Activated T-cell treated with anti-CD3 and anti-CD28 coated beads for 1 hour (primary cell): Measurements from ENCODE around the gene CDH16.
"Not testable (repeated sequence)": the region's sequence is repeated elsewhere in the genome, so short reads cannot be mapped to it uniquely, and the experiment has no call there.

Experiments
- DNase-seq: peaks from one replicate; pipeline ENCODE4 v3.0.0-alpha.2; 2020; ENCODE audit warnings: low read depth

Gene CDH16

GRCh38 chr16:66910175-66910940 is 8.3 kb downstream of the CDH16 start:
- DNase-seq: no peak

GRCh38 chr16:66908762-66909559 is 9.7 kb downstream of the CDH16 start:
- no peak for DNase-seq

- no peak for DNase-seq
Measured at GRCh38 chr16:66908116-66908515, 10.6 kb downstream of the CDH16 start.

- DNase-seq: no peak
Measured at GRCh38 chr16:66906916-66907836, 11.5 kb downstream of the CDH16 start.

- DNase-seq: peak; percentile 20
Measured at GRCh38 chr16:66905633-66906539, 12.8 kb downstream of the CDH16 start.

- no peak for DNase-seq
Measured at GRCh38 chr16:66904846-66905632, 13.6 kb downstream of the CDH16 start.

- no peak for DNase-seq
Measured at GRCh38 chr16:66904428-66904845, 14.2 kb downstream of the CDH16 start.

- no peak for DNase-seq
Measured at GRCh38 chr16:66903544-66904427, 14.9 kb downstream of the CDH16 start.

- no peak for DNase-seq
Measured at GRCh38 chr16:66902648-66903543, 15.8 kb downstream of the CDH16 start.

GRCh38 chr16:66901626-66902025 is 17.1 kb downstream of the CDH16 start:
- DNase-seq: no peak

GRCh38 chr16:66900721-66901441 is 17.8 kb downstream of the CDH16 start:
- DNase-seq: no peak

GRCh38 chr16:66899945-66900710 is 18.6 kb downstream of the CDH16 start:
- DNase-seq: no peak

GRCh38 chr16:66899310-66899944 is 19.3 kb downstream of the CDH16 start:
- no peak for DNase-seq

GRCh38 chr16:66898933-66899309 is 19.8 kb downstream of the CDH16 start:
- no peak for DNase-seq

GRCh38 chr16:66898207-66898606 is 20.5 kb downstream of the CDH16 start:
- DNase-seq: no peak

GRCh38 chr16:66896682-66897081 is 22.0 kb downstream of the CDH16 start:
- not testable (repeated sequence) for DNase-seq
